Measurements from ENCODE around the gene TNFRSF18.
"Not testable (repeated sequence)": the region's sequence is repeated elsewhere in the genome, so short reads cannot be mapped to it uniquely, and the experiment has no call there.

The TNFRSF18 gene, protein sequence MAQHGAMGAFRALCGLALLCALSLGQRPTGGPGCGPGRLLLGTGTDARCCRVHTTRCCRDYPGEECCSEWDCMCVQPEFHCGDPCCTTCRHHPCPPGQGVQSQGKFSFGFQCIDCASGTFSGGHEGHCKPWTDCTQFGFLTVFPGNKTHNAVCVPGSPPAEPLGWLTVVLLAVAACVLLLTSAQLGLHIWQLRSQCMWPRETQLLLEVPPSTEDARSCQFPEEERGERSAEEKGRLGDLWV

GRCh38 chr1:1206376-1206965 is at the start of gene TNFRSF18:
Gene TNFRSF18, minus strand, starts transcription at chr1:1206592. Its CDS starts 21 bp downstream, at chr1:1206571.
- no peak for DNase-seq

DNA sequence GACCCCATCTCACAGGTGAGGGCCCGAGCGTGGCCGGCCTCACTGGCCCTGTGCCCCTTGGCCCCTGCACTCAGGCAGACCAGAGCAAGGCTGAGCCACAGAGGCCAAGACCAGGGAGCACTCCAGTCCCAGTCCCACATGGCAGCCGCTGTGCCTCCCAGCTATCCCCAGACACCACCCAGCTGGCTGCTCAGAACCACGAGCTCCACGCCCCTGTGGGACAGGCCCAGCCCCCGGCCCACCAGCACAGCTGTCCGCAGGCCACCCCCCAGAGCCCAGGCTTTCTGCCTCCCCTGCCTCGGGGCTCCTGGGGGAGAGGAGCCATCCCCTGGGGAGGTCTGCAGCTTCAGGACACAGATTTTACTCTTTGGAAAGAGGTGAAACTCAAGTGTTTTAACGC is 49.2 kb upstream of the TNFRSF18 start:
- no peak for DNase-seq

DNA sequence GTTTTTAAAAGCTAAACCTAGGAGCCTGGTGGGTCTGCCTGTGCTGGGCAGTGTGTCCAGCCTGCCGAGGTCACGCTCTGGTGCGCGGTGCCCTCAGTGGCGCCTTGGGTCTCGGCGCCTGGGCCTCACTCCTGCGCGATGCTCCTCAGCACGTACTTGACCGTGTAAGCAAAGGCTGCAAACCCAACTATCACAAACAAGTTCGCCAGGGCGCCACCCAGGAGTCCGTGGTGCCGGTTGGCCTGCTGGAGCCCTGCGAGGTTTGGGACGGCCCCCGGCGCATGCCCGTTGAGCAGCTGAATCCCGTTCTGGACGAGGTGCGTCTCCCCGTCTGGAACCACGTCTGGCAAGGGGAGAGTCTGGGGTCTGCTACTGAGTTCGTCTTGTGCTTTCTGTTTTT is 48.7 kb upstream of the TNFRSF18 start:
- DNase-seq: no peak

DNA sequence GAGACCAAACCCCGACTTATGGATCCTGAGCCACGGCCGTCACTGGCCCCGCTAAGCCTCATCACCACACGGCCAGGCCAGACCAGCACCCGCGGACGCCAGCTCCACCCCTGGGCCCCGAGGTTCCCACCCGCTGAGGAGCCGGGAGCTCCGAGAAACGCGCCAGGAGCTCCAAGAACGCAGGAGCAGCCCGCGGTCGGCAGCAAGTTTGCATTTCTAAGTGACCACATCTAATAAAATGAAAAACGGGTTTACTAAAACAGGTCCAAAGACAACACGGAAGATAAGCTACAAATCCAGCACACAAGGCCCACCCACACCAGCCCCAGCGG is 48.2 kb upstream of the TNFRSF18 start:
- no peak for DNase-seq

DNA sequence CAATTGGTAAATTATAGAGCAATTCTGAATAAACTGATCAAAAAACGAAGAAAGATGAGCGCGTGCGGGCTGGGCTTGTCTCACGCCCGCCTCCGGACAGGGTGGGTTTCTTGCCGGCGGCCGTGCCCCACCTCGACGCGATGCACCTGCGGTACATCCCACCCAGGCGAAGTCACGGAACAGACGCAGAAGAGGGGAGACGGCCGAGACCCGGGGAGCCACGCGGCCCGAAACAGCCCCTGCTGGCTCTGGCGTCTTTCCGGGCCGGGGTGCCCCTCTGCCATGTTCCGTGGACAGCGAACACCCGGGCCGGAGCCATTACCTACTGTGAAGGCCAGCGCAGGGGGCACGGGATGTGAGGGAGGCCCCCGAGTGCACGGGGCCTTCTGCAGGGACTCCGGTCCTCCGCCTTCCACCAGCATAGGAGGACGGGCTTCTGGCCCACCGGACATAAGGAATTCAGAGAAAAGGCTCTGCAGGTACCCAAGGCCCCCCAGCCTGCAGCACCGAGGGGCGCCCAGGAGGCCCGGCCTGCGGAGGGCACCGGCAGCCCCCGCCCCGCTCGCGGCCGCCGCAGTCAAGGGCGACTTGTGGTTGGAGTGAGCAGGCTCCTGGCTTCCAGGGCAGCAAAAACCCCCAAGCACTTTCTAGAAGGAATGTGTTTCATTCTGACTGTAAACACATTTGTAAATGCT is 47.7 kb upstream of the TNFRSF18 start:
- no peak for DNase-seq

DNA sequence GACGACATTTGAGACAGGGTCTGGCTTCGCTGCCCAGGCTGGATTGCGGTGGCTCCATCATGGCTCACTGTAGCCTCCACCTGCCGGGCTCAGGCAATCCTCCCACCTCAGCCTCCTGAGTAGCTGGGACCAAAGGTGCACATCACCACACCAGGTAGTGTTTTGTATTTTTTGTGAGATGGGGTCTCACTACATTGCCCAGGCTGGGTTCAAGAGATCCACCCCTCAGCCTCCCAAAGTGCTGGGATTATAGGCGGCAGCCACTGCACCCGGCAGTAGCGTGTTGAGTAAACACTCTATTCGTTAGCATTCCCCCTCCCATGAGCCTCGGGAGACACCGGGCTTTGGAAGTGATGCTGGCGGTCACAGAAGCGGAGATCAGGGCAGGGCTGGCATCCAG is 46.9 kb upstream of the TNFRSF18 start:
- no peak for DNase-seq

GRCh38 chr1:1250786-1251284 is 44.4 kb upstream of the TNFRSF18 start:
- no peak for DNase-seq

GRCh38 chr1:1248009-1248913 is 41.9 kb upstream of the TNFRSF18 start:
- not testable (repeated sequence) for DNase-seq

DNA sequence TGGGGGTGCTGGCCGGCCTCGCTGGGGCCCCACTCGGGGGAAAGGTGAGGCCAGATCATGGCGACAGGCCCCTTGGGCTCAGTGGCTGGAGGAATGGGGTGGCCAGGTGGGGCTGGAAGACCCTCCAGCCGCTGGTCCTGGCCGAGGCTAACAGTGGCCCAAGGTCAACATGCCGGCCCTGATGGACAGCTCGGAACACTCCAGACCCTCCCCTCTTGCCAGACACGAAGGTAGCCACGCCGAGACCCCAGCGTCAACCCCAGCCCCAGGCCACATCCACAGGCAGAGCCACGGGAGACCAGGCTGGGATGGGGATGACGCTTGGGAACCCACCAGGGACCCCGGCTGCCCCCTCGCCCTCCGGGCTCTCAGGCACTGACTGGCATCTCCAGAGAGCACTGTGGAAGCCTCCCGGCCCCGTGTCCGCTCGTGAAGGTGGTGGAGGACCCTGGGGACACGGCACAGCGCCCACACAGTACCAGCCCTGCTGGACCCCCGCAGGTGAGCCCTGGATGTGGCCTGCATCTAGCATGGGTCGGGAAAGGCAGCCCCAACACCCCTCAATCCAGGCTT is 41.0 kb upstream of the TNFRSF18 start:
- DNase-seq: no peak

DNA sequence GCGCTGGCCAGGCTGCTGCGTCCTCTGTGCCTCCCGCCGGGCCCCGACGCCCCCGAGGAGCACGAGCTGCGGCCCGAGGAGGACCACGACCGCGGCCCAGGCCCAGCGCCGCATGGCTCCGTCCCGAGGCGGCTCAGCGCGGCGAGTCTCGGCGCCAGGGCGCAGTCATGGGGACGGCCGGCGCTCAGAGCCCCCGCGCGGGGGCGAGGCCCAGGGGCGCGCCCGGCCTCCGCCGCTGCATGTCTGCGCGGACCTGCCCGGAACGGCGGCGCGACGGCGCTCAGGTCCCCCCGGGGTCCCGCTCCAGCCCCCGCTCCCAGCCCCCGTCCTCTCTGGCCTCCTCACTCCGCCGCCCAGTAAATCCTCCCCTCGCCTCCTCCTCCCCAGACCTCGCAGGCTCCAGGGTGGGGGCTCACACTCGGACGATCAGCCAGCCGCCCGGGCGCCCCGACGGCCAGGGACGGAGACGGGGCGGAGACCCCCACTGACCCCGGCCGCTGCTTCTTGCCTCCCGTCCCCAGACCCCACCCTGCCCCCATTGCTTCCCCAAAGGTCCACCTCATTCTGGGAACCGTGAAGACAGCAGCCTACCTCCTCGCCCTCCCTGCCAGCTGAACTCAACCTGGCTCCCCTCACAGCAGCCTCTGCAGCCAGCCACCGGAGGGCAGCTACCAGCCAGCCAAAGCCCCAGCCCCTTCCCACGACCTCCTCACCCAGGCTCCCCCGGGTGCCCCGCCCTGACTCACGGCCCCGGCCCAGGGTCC is 40.4 kb upstream of the TNFRSF18 start, which contains the start of gene C1QTNF12:
Gene C1QTNF12, minus strand, starts transcription at position 146 of the 764 bp plus-strand sequence. Its CDS starts 32 bp downstream, at position 114.
- DNase-seq: no peak

DNA sequence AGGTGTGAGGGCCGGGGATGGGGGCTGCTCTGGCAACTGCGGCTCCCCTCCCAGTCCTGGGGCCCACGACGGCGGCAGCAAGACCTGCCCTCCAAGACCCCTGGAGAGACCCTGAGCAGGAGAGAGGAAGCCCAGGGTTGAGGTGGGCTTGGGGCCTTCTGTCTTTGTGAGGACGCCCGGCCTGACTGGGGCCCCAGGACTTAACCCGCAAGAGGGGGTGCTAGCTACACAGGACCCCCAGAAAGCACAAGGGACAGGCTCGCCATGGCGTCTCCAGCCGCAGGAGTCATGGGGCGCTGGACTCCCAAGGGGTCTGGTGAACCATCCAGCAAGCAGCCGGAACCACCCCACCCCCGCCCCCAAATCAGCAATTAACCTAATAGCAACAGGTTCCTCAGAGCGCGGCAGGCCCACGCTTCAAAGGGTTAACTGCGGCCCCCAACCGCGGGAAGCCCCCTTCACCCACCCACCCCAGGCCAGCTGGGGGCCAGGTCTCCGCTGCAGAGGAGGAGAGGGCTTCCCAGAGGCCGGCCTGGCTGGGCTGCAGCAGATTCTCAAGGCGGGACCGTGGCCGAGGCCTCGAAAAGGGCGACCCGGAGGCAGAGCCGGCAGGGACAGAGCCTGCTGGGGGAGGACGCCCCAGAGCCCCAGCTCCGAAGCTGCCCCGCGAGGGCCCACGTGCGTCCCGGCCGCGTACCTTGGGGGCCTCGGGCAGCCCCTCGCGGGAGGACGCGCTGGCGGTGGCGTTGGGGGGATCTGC is 39.6 kb upstream of the TNFRSF18 start:
- no peak for DNase-seq

DNA sequence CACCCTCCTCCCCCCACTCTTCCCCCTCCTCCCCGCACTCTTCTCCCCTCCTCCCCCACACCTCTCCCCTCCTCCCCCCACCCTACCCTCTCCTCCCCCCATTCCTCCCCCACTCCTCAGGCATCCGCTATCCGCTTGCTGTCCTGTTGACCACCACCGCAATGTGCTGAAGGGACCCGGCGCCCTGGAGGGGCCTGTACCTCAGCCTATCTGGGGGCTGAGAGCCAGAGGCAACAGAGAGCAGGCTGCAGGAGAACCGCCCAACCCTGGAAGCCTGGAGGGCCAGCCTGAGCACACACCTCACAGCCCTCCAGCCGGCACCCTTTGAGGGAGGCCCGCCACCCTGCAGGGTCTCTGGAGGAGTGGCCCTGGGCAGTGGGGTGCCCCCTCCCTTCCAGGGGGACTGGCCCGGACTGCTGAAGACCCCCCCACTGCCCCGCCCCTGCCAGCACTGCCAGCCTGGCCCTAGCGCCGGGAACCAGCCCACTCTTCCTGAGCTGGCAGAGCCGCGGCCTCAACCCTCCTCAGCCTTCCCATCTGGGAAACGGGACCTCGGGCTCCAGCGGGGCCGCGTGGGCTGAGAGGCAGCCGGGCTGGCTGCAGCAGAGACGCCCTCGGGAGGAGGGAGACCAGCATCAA is 38.9 kb upstream of the TNFRSF18 start:
- DNase-seq: no peak

DNA sequence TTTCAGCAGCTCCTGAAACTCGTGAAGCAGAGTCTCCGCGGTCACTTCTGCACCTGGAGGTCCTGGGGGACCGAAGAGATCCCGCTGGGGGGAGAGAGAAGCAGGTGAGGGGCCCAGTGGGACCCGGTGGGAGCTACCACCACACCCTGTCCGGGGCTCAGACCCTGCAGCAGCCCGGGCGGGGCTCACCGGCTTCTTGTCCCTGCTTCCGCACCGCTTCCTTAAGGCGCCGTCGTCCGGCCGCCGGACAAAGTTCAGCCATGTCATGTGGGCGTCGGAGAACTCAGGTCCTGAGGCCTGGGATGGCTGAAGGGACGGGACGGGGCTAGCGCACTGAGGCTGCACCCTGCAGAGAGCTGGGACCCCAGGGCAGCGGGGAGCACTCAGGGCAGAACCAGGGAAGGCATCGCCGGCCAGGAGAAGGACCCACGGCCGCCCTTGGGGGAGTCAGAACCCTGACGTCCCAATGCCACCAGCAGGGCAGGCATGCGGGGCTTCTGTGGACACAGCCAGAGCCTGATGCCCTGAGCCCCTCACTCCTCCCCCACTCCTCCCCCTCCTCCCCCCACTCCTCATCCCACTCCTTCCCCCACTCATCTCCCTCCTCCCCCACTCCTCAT is 37.9 kb upstream of the TNFRSF18 start:
- no peak for DNase-seq

- DNase-seq: no peak
Observed at GRCh38 chr1:1243807-1244191, 37.4 kb upstream of the TNFRSF18 start.

DNA sequence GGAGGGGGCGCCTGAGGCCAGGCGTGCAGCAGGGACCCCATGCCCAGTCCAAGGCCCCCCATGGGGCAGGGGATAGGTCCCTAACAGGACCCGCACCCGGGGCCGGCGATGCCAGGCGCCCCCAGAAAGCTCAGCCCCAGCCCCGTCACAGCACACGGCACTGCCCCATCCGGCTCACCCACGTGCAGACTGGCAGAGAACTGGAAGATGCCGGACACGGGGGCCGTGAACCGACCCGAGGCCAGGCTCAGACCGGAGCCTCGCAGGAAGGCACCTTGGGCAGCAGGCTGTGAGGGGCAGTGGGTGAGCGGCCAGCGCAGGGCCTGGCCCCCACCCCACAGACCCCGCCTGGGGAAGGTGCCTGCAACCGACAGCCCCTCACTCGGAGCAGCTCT is 36.9 kb upstream of the TNFRSF18 start:
- no peak for DNase-seq

GRCh38 chr1:1242461-1243265 is 36.3 kb upstream of the TNFRSF18 start:
- no peak for DNase-seq

DNA sequence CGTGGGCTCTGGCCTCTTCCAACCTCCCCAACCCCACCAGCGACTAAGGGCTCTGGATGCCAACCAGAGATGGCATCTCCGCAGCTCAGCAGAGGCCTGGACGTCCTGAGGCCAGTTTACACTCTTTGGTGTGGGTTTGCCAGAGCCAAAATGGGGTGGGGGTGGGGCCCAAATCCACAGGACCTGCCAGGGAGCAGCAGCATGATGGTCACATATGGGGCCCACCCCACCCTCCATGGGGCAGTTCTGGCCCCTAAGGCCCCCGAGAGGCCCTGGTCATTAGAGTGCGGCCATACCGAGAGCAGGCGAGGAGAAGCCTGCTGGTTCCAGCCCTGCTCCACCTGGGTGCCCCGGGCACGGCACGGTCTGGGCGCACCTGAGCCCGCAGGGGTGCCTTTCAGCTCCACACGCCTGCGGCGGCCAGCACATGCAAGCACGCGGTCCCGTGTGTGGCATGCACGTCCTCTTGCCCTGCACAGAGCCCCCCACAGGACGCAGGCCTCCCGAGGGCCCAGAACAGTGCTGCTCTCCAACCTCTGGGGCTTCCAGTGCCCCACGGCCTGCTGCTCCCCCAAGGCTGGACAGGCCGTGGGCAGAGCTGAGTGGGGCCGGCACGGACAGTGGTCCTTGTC is 35.3 kb upstream of the TNFRSF18 start:
- DNase-seq: no peak

DNA sequence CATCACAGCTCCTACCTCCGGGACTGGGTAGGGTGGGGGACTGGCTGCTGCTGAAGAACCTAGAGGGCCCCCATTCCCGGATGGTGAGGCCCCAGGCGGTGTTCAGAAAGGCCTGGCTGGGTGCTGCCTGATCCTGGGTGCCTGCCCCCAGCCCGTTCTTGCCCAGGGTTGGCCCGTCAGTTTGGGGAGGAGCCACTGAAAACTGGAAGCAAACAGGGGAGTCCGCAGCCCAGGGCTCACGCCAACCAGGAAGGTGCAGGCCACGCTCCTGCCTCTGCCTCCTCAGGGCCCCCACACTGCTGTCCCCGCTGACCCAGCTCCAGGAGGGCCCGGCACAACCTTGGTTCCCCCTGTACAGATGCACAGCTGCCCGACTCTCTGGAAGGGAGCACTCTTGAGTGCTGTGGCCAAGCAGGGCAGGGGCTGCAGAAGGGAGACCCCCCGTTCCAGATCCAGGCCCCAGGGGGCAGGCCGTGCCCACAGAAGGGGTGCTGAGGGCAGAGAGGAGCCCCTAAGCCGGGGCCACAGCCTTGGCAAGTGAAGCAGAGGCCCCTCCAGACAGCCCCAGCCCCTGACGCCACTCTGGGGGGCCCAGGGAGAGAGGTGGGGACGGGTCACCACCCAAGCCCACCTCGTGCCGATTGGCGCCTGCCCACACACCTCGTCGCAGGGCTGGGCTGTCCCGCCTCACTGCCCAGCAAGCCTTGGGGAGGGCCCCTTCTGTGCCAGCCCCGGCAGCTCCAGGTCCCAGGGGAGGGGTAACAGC is 34.6 kb upstream of the TNFRSF18 start:
- DNase-seq: no peak

Data from kidney glomerular epithelial cell (primary cell).